Measurements from ENCODE around the gene TANC1. TPM values are rescaled to one million over a fixed set of nuclear protein-coding genes. Genes with fewer than 3 reads are reported as not detected.

TANC1 gene
- total RNA-seq, 6 donors from 2014 or later = 41.6 to 101 (median 75.5) TPM

DNA sequence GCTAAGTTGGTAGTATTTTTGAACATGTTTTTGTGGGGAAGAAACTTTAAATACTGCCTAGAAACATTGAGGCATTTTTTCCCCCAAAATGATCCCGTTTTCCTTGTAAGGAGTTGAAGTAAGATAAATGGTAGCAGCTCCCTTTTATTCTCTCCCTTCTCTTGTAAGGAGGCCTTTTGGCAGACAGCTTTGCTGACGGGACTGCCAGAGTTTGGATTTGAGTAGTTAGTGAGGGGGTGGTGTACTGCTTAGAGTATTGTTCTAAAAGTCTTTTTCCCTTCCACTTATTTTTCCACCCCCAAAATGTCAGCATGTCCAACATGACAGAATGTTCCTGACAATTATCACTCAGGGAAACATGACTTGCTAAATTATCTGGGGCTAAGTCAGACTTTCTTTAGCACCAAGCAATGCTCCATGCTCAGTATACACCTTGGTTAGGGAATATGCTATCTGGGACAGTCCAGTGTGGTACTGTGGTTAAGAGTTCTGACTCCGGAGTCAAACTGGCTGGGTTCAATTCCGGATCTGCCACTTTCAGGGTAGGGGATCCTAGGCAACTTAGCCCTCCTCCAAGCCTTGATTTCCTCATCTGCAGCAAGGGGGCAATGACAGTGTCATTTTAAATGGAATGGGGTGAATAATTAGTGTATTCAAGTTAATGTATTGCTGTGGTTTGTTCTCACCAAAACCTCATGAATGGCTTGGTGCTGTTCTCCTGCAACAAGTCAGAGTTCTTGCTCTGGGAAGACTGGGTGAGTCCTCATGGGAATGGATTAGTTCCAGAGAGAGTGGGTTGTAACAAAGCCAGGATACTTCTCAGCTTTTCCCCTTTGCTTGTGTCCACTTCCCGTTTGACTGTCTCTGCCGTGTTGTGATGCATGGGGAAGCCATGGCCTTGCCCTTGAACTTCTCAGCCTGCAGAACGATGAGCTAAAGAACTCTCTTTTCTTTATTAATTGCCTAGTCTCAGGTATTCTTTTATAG, 116.2 kb downstream of the TANC1 start:
- no peaks in the 10 kb centered on the region for H3K27me3 ChIP-seq
- H3K4me1 ChIP-seq = peaks cover 25 to 45% (median 40%) of the 10 kb centered on the region in 4 donors
- no peak overlapping the region for H3K4me3 ChIP-seq
- TF ChIP-seq EP300 (IDR thresholded peaks at IDR 0.05) (no peak), POLR2A (IDR thresholded peaks at IDR 0.05) (no peak), POLR2AphosphoS5 (IDR thresholded peaks at IDR 0.05) (no peak)
- TF ChIP-seq, protein P1, sequence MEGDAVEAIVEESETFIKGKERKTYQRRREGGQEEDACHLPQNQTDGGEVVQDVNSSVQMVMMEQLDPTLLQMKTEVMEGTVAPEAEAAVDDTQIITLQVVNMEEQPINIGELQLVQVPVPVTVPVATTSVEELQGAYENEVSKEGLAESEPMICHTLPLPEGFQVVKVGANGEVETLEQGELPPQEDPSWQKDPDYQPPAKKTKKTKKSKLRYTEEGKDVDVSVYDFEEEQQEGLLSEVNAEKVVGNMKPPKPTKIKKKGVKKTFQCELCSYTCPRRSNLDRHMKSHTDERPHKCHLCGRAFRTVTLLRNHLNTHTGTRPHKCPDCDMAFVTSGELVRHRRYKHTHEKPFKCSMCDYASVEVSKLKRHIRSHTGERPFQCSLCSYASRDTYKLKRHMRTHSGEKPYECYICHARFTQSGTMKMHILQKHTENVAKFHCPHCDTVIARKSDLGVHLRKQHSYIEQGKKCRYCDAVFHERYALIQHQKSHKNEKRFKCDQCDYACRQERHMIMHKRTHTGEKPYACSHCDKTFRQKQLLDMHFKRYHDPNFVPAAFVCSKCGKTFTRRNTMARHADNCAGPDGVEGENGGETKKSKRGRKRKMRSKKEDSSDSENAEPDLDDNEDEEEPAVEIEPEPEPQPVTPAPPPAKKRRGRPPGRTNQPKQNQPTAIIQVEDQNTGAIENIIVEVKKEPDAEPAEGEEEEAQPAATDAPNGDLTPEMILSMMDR (IDR thresholded peaks at IDR 0.05) = no peak
- no peaks in the 10 kb centered on the region for H3K9me3 ChIP-seq
- no peaks in the 10 kb centered on the region for H3K36me3 ChIP-seq
- ATAC-seq (ENCODE audit: low FRiP score in 2 of 2) (peak in 1 of 2 donors; percentile 13), DNase-seq (no peak)
- WGBS, 2 donors = 54 to 57% methylated on average over 6 to 7 of the region's 7 CpGs
- peak overlapping the region; percentile 19 to 73 (median 51) for H3K27ac ChIP-seq

DNA sequence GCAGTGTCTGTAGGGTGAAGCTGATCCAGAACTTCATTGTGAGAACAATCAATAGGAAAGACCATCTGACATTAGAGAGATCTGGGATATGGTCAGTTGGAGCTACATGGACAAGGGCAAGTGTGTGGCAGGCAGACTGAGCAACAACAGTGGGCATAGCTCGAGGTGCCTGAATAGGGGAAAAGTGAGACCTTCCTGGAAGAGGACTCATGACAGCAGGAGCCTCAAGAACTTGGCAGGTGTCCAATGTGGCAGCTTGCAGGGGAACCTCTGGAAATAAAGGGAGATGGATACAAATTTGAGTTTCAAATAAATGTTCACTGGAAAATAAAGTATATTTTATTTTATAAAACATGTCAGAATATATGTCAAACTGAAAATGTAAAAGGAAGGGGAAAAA, 117.9 kb downstream of the TANC1 start:
- Histone ChIP-seq H3K9me3 (no peaks in the 10 kb centered on the region), H3K36me3 (no peaks in the 10 kb centered on the region), H3K4me3 (no peak overlapping the region), H3K4me1 (peaks cover 41 to 59% (median 55%) of the 10 kb centered on the region in 4 donors), H3K27me3 (no peaks in the 10 kb centered on the region), H3K27ac (peak overlapping the region in 2 of 4 donors; percentile 69 to 73)
- DNase-seq (no peak), ATAC-seq (ENCODE audit: low FRiP score in 2 of 2) (no peak)
- WGBS, 2 donors = 4 to 9% methylated on average over 1 of the region's 1 CpG
- TF ChIP-seq, protein P1 (IDR thresholded peaks at IDR 0.05) = no peak
- TF ChIP-seq POLR2AphosphoS5 (IDR thresholded peaks at IDR 0.05) = no peak
- no peak for TF ChIP-seq EP300 (IDR thresholded peaks at IDR 0.05)

DNA sequence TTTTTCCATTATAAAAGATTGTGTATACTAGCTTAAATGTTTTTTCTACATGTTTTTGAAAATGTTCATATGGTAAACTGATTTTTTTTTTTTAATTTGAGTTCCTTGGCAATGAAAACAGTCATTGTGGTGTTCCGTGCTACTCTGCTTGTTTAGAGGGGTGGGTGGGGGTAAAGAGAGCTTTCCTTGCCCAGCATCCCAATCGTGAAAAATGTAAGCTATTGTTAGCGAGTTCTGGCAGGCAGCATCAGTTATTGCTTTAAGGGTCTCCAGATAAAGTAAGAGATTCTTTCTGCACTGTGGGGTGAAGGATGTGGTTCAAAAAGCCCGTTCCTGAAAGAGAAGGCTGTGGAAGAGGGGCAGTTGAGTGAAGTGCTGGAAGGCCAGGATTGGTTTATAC, 118.4 kb downstream of the TANC1 start:
- peak overlapping the region in 2 of 4 donors; percentile 73 to 78 for H3K27ac ChIP-seq
- H3K27me3 ChIP-seq = no peaks in the 10 kb centered on the region
- no peaks in the 10 kb centered on the region for H3K36me3 ChIP-seq
- WGBS, 2 donors = 37 to 53% methylated on average over 4 of the region's 4 CpGs
- peaks cover 46 to 64% (median 60%) of the 10 kb centered on the region in 4 donors for H3K4me1 ChIP-seq
- no peak for DNase-seq
- ATAC-seq (ENCODE audit: low FRiP score in 2 of 2) = no peak
- no peaks in the 10 kb centered on the region for H3K9me3 ChIP-seq
- no peak overlapping the region for H3K4me3 ChIP-seq
- TF ChIP-seq EP300 (IDR thresholded peaks at IDR 0.05) (no peak), POLR2AphosphoS5 (IDR thresholded peaks at IDR 0.05) (no peak), POLR2A (IDR thresholded peaks at IDR 0.05) (no peak)
- TF ChIP-seq, protein P1 (IDR thresholded peaks at IDR 0.05) = no peak

DNA sequence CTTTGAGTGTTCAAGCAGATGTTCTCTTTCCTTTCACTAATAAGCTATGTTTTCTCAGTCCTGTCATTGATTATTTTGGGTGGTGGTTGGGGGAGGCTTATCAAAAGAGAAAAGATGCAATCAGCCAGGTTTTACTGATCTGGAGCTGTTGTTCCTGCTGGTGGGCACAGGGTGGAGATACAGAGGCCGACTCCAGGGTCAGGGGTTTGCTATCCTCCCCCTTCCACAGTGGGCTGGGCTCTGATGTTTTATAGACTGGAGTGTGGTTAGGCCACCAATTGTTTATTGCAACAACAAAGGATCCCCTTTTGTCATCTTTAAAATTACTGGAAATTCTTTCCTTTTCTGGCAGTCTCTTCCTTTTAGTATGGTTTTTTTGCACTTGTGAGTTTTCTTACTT, 120.5 kb downstream of the TANC1 start:
- peaks cover 66 to 79% (median 74%) of the 10 kb centered on the region in 4 donors for H3K4me1 ChIP-seq
- ATAC-seq (ENCODE audit: low FRiP score in 2 of 2) (no peak), DNase-seq (no peak)
- TF ChIP-seq POLR2A (IDR thresholded peaks at IDR 0.05) (no peak), EP300 (IDR thresholded peaks at IDR 0.05) (no peak), POLR2AphosphoS5 (IDR thresholded peaks at IDR 0.05) (no peak)
- TF ChIP-seq, protein P1 (IDR thresholded peaks at IDR 0.05) = no peak
- H3K27me3 ChIP-seq = no peaks in the 10 kb centered on the region
- H3K36me3 ChIP-seq = no peaks in the 10 kb centered on the region
- H3K27ac ChIP-seq = peak overlapping the region in 3 of 4 donors; percentile 16 to 78 (median 72)
- no peak overlapping the region for H3K4me3 ChIP-seq
- 38 to 43% methylated on average over 1 of the region's 1 CpG for WGBS, 2 donors
- H3K9me3 ChIP-seq = no peaks in the 10 kb centered on the region
